GM10847 (cell line): ENCODE data around the gene KRTAP4-3.
"Not testable (repeated sequence)": the region's sequence is repeated elsewhere in the genome, so short reads cannot be mapped to it uniquely, and the experiment has no call there.

ENCODE experiments used
- POLR2A ChIP-seq: IDR thresholded peaks from 2 replicates; pipeline ENCODE4 v1.6.1; 2011; ENCODE audit not compliant: insufficient read length; ENCODE audit errors: extremely low read depth

KRTAP4-3 gene

DNA sequence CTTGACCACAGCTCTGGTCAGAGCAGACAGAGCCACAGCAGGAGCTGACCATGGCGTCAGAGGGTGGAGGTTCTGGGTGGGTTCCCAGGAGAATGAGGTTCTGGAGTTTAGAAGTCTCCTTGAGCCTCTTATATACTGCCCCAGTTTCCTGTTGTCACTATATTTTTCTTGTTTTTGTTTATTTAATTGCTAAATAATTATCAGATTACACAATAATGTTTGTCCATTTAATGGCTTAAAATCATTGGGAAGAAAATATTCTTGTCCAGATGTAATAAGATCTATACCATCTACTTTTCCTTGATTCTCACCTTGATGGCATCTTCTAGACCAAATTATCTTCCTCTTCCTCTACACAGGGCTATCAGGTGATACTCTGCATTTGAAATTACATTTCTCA, at the start of gene KRTAP4-3:
Gene KRTAP4-3 (minus strand): TSS at position 101 of the 400 bp plus-strand sequence. CDS start 49 bp downstream, at position 52.
- no peak for TF ChIP-seq POLR2A

DNA sequence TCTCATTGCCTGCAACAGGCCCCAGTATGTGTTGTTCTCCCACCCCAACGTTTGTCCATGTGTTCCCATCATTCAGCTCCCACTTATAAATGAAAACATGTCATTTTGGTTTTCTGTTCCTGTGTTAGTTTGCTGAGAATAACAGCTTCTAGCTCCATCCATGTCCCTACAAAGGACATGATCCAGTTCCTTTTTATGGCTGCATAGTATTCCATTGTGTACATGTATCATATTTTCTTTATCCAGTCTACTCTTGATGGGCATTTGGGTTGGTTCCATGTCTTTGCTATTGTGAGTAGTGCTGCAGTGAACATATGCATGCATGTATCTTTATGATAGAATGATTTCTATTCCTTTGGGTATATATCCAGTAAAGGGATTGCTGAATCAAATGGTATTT, 47.7 kb upstream of the KRTAP4-3 start:
- no peak for TF ChIP-seq POLR2A

GRCh38 chr17:41212524-41213169, 44.6 kb upstream of the KRTAP4-3 start:
- TF ChIP-seq POLR2A = no peak

DNA sequence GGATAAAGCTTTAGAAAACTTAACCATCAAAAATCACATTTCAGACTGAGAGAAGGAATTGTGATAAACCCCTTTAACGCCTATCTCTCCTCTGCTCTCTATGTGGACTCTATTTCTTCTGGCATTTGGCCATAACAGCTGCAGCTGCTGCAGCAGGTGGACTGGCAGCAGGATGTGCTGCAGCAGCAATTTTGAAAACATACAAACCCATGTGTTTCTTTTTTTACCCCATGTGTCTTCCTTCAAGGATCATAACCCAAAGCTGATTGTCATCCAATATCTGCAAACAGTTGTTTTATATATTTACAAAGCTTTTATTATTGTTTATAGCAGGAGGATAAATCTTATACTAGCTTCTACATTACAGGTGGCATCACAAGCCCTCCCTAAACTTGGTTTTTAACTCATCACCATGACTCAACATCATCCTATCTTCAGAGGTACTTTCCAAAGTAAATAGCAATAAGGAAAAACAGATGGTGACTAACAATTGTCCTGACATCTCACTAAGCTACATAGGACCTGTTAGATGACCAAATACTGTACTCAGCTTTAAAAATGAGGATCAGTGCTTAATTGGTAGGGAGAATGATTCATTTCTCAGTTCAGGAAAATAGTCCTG, 43.9 kb upstream of the KRTAP4-3 start:
- TF ChIP-seq POLR2A = no peak

DNA sequence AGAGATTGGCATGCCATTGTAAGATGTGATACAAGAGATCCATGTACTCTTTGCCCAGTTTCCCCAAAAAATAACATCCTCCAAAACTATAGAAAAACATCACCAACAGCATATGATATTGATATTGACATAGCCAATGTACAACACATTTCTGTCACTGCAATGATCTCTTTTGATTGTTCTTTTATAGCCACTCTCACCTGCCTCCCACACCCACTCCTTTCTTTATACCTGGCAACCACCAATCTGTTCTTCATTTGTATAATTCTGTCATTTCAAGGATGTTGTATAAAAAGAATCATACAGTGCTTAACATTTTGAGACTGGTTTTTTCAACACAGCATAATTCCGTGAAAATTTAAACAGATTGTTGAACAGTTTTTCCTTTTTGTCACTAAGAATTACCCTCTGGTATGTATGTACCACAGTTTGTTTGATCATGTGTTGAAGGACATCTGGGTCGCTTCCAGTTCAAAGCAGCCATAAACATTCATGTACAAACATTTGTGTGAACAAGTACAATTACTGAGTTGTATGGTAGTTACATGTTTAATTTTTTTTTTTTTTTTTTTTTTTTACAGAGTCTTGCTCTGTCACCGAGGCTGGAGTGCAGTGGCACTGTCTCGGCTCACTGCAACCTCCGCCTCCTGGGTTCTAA, 31.5 kb upstream of the KRTAP4-3 start:
- TF ChIP-seq POLR2A = no peak

DNA sequence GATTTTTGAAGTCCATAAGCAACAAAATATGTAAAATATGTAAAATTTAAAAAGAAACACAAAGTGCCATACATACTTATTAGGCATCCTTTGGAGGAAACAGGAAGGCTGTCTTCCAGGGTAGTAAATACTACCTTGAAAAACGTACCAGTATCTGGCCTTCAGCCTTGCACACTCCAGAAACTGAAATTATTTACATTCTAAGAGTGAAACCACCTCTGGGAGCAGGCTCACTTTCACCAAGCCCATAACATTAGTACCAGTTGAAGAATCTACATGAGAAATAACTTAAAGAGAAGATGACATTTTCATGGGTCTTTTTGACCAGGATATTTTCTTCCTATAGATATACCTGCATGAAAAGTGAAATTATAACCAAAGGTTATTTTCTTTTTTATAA, 28.0 kb upstream of the KRTAP4-3 start:
- TF ChIP-seq POLR2A = no peak

- no peak for TF ChIP-seq POLR2A
These were observed 22.3 kb upstream of the KRTAP4-3 start for GRCh38 chr17:41190328-41190727.

DNA sequence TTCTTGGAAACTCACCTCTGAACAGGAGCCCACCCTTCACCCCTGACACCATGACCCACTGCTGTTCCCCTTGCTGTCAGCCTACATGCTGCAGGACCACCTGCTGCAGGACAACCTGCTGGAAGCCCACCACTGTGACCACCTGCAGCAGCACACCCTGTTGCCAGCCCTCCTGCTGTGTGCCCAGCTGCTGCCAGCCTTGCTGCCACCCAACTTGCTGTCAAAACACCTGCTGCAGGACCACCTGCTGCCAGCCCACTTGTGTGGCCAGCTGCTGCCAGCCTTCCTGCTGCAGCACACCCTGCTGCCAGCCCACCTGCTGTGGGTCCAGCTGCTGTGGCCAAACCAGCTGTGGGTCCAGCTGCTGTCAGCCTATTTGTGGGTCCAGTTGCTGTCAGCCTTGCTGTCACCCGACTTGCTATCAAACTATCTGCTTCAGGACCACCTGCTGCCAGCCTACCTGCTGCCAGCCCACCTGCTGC, 21.9 kb upstream of the KRTAP4-3 start, which contains the start of gene KRTAP9-1:
Gene KRTAP9-1 (plus strand): TSS at position 51 of the 482 bp plus-strand sequence. CDS start 0 bp downstream, at position 51.
- TF ChIP-seq POLR2A = not testable (repeated sequence)

DNA sequence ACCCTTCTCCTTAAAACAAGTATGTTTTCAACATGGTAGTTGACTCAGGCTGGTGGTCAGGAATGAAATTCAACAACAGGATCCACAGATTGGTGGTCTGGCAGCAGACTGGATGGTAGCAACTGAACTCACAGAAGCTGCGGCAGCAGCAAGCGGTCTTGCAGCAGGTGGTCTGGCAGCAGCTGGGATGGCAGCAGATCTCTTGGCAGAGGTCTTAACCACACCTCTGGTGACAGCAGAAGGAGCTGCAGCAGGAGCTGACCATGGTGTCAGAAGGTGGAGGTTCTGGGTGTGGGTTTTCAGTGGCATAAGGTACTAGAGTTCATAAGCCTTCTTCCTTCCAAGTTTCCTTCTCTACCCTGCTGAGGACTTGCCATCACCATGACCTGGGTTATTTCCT, 18.9 kb upstream of the KRTAP4-3 start:
- TF ChIP-seq POLR2A = no peak

- TF ChIP-seq POLR2A = no peak
These were observed 17.0 kb upstream of the KRTAP4-3 start for GRCh38 chr17:41185001-41185400.

DNA sequence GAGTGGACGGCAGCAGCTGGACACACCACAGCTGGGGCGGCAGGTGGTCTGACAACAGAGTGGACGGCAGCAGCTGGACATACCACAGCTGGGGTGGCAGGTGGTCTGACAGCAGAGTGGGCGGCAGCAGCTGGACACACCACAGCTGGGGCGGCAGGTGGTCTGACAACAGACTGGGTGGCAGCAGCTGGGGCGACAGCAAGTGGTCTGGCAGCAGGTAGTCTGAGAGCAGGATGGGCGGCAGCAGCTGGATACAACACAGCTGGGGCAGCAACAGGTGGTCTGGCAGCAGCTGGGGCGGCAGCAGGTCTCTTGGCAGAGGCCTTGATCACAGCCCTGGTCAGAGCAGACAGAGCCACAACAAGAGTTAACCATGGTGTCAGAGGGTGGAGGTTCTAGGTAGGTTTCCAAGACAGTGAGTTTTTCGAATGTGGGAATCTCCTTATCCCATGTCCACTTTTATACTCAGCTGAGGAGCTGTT, 16.5 kb upstream of the KRTAP4-3 start, which contains the start of gene KRTAP4-1:
Gene KRTAP4-1 (minus strand): TSS at position 432 of the 482 bp plus-strand sequence. CDS start 57 bp downstream, at position 375.
- TF ChIP-seq POLR2A = no peak

DNA sequence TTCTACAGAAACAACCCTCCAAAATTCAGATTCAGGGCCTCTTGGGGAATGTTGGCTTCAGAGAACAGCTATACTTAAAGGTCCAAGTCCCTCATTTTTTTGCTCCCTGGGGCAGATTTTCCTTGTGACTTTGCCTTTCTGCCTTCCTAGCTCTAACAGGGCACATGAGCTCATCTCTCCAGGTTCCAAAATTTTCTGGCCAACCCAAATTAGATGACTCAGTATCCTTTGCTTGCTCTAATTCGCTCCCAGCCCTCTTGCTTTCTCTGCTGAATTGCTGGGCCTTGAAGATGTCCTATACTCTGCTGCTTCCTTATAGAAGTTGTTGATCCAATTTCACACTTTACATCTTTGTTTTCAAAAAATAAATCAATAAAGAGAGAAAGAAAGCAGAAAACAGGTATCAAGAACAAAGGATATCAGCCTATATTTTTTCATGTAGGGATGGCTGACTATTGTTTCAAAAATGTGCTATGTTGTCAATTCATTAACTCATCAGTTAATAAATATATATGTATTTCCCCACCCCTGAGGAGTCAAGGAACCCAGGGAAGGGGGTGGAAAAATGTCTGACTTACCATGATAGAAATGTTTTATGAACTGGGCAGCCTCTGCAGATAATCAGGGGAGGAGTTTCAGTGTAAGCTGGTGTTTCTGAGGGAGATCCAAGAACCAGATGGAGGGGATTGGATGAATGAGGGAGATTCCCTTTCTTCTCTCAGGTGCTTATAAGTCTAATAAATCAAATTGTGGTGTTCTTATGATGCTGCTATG, 11.0 kb upstream of the KRTAP4-3 start:
- no peak for TF ChIP-seq POLR2A

GRCh38 chr17:41178341-41178740, 10.3 kb upstream of the KRTAP4-3 start:
- TF ChIP-seq POLR2A = no peak

- no peak for TF ChIP-seq POLR2A
These were observed 9.8 kb upstream of the KRTAP4-3 start, which contains the start of gene KRTAP4-2 for GRCh38 chr17:41177727-41178271. TSS of gene KRTAP4-2 (minus strand) at chr17:41178221. CDS start at chr17:41178164, 57 bp downstream.
